HCT116 (cell line): Measurements from ENCODE around the gene OR5B21. TPM values are rescaled to one million over a fixed set of nuclear protein-coding genes. Genes with fewer than 3 reads are reported as not detected.

Experiments
- ATAC-seq: fragments of 200-7000 bp; cut with Tn5 transposase; 2 replicates; pipeline ENCODE4 v1.9.1; 2020; ENCODE audit warnings: mild to moderate bottlenecking, moderate library complexity
- BruUV-seq: library from RNA; stranded (reverse); fragments of 400-500 nt; replicated peaks from 2 replicates; lab custom pipeline; 2021; lab: Mats Ljungman, UMichigan
- CTCF ChIA-PET: fragments of 300-600 bp; sonication (Branson Sonifier 250); formaldehyde crosslinking; loops from one replicate; lab custom pipeline; 2021; ENCODE audit warnings: antibody characterized with exemption; lab: Charles Lee
- POLR2A ChIA-PET: fragments of 300-600, 350-600 bp; sonication (Branson Sonifier 250); formaldehyde crosslinking; loops from one replicate; lab custom pipeline; 2021; ENCODE audit warnings: antibody characterized with exemption; lab: Charles Lee
- RAD21 ChIA-PET, 2 experiments: fragments of 300-600 bp; sonication (Branson Sonifier 250); formaldehyde crosslinking; loops; one replicate each; lab custom pipeline; 2023; ENCODE audit warnings: low total read pairs in 2 of 2; ENCODE audit not compliant: uncharacterized antibody in 2 of 2, unreplicated experiment in 2 of 2, low non-redundant PET in 1 of 2; lab: Charles Lee
- DNase-seq: peaks from one replicate; pipeline ENCODE4 v3.0.0-alpha.2; 2010; ENCODE audit warnings: low read depth, low spot score
- H2AFZ ChIP-seq: fragments of 200-600 bp; shearing (Covaris generic), sonication (generic); 2 replicates; pipeline ENCODE4 v1.6.1; 2017; ENCODE audit warnings: low read depth, mixed run types, mixed read lengths, antibody characterized with exemption, low read length; ENCODE audit not compliant: poor library complexity, severe bottlenecking
- H3K27ac ChIP-seq: 2 replicates; pipeline ENCODE4 v1.5.1; 2012; ENCODE audit warnings: low read depth, low read length
- H3K27me3 ChIP-seq: fragments of 200-600 bp; sonication (generic); 2 replicates; pipeline ENCODE4 v1.6.1; 2016; ENCODE audit warnings: mixed run types, low read length, mixed read lengths; ENCODE audit not compliant: insufficient read depth
- H3K36me3 ChIP-seq, 2 experiments: fragments of 200-500 bp in 1 of 2; fragments of 200-600 bp in 1 of 2; sonication (Bioruptor generic) in 1 of 2; sonication (generic) in 1 of 2; 2 replicates each; pipeline versions ENCODE4 v1.5.1 to v1.6.1; 2014 to 2016; ENCODE audit warnings: low read length in 2 of 2, inconsistent platforms in 1 of 2, mixed read lengths in 1 of 2, mixed run types in 1 of 2; ENCODE audit not compliant: insufficient read depth in 2 of 2, control insufficient read depth in 1 of 2
- H3K4me1 ChIP-seq, 2 experiments: fragments of 200-600 bp in 1 of 2; sonication (generic) in 1 of 2; 2 replicates each; pipeline versions ENCODE4 v1.5.1 to v1.6.1; 2012 to 2017; ENCODE audit warnings: low read length in 2 of 2, inconsistent platforms in 1 of 2, mild to moderate bottlenecking in 1 of 2, mixed read lengths in 1 of 2, mixed run types in 1 of 2, moderate library complexity in 1 of 2; ENCODE audit not compliant: insufficient read depth in 2 of 2, control insufficient read depth in 1 of 2
- H3K4me2 ChIP-seq: fragments of 200-600 bp; sonication (generic); 2 replicates; pipeline ENCODE4 v1.6.1; 2017; ENCODE audit warnings: mixed run types, low read length, mixed read lengths
- H3K4me3 ChIP-seq, 2 experiments: fragments of 200-600 bp in 1 of 2; sonication (generic) in 1 of 2; replicated peaks in 1 of 2; 2 replicates each; pipeline ENCODE4 v1.5.1; 2011 to 2016; ENCODE audit warnings: low read length in 2 of 2, control low read depth in 1 of 2, low read depth in 1 of 2, mild to moderate bottlenecking in 1 of 2, mixed read lengths in 1 of 2, mixed run types in 1 of 2
- H3K79me2 ChIP-seq: fragments of 200-600 bp; sonication (generic); 2 replicates; pipeline ENCODE4 v1.6.1; 2017; ENCODE audit warnings: mild to moderate bottlenecking, mixed run types, low read length, moderate library complexity, mixed read lengths; ENCODE audit not compliant: insufficient read depth
- H3K9ac ChIP-seq: fragments of 200-600 bp; sonication (generic); 2 replicates; pipeline ENCODE4 v1.6.1; 2016; ENCODE audit warnings: low read length, mixed read lengths
- H3K9me2 ChIP-seq: fragments of 200-600 bp; sonication (generic), shearing (Covaris generic); 2 replicates; pipeline ENCODE4 v1.6.1; 2017; ENCODE audit warnings: mixed run types, mild to moderate bottlenecking, moderate library complexity; ENCODE audit not compliant: insufficient read depth
- H3K9me3 ChIP-seq, 2 experiments: fragments of 200-500 bp in 1 of 2; fragments of 200-600 bp in 1 of 2; sonication (Bioruptor generic) in 1 of 2; sonication (generic) in 1 of 2; 2 replicates each; pipeline ENCODE4 v1.6.1; 2014 to 2017; ENCODE audit warnings: low read length in 2 of 2, mixed read lengths in 2 of 2, inconsistent platforms in 1 of 2, low read depth in 1 of 2, mild to moderate bottlenecking in 1 of 2, mixed run types in 1 of 2, moderate library complexity in 1 of 2; ENCODE audit not compliant: control insufficient read depth in 1 of 2, insufficient read depth in 1 of 2
- H4K20me1 ChIP-seq: fragments of 200-600 bp; sonication (generic), shearing (Covaris generic); 2 replicates; pipeline ENCODE4 v1.6.1; 2017; ENCODE audit warnings: mixed run types, mild to moderate bottlenecking, moderate library complexity; ENCODE audit not compliant: insufficient read depth
- ATF3 ChIP-seq: IDR thresholded peaks from 2 replicates; pipeline ENCODE4 v1.6.1; 2012
- CBX3 ChIP-seq: IDR thresholded peaks from 2 replicates; pipeline ENCODE4 v1.6.1; 2012; ENCODE audit warnings: low read depth
- CEBPB ChIP-seq: IDR thresholded peaks from 2 replicates; pipeline ENCODE4 v1.6.1; 2012; ENCODE audit warnings: low read depth
- EGR1 ChIP-seq: IDR thresholded peaks from 2 replicates; pipeline ENCODE4 v1.6.1; 2012; ENCODE audit warnings: low read depth
- ELF1 ChIP-seq: IDR thresholded peaks from 2 replicates; pipeline ENCODE4 v1.6.1; 2012; ENCODE audit warnings: low read depth, borderline replicate concordance
- EZH2 ChIP-seq: fragments of 200-600 bp; sonication (generic); IDR thresholded peaks from 2 replicates; pipeline ENCODE4 v1.6.1; 2017; ENCODE audit warnings: antibody characterized with exemption, mixed run types
- EZH2phosphoT487 ChIP-seq: fragments of 200-600 bp; IDR thresholded peaks from 2 replicates; pipeline ENCODE4 v1.6.1; 2018; ENCODE audit warnings: antibody characterized with exemption, borderline replicate concordance
- FOSL1 ChIP-seq: IDR thresholded peaks from 2 replicates; pipeline ENCODE4 v1.6.1; 2012; ENCODE audit warnings: low read depth
- JUND ChIP-seq: IDR thresholded peaks from 2 replicates; pipeline ENCODE4 v1.6.1; 2012
- POLR2AphosphoS5 ChIP-seq: IDR thresholded peaks from 2 replicates; pipeline ENCODE4 v1.6.1; 2011; ENCODE audit warnings: mild to moderate bottlenecking, low read depth, low read length, moderate library complexity
- SP1 ChIP-seq: IDR thresholded peaks from 2 replicates; pipeline ENCODE4 v1.6.1; 2012; ENCODE audit warnings: low read depth
- SRF ChIP-seq: IDR thresholded peaks from 2 replicates; pipeline ENCODE4 v1.6.1; 2012; ENCODE audit warnings: low read depth
- YY1 ChIP-seq: IDR thresholded peaks from 2 replicates; pipeline ENCODE4 v1.6.1; 2011; ENCODE audit warnings: low read length, low read depth, moderate library complexity, mild to moderate bottlenecking; ENCODE audit not compliant: insufficient replicate concordance; ENCODE audit errors: extremely low read depth
- ZFX ChIP-seq: fragments of 450-650 bp; IDR thresholded peaks from 2 replicates; pipeline ENCODE4 v1.6.1; 2017
- intact Hi-C: fragments of 100-400 bp; cut with micrococcal nuclease; formaldehyde crosslinking; loops from 2 replicates; pipeline ENCODE4 v1.10.0; 2022
- total RNA-seq: library from RNA; stranded (reverse); gene quantifications from one replicate; pipeline ENCODE4 v1.2.1, GENCODE V29; 2021; ENCODE audit not compliant: unreplicated experiment
- TF ChIP-seq, protein P1 (sequence below): IDR thresholded peaks from 2 replicates; pipeline ENCODE4 v1.6.1; 2012; ENCODE audit warnings: low read depth
- TF ChIP-seq, protein P2 (sequence below): IDR thresholded peaks from 2 replicates; pipeline ENCODE4 v1.6.1; 2012
- TF ChIP-seq, protein P3 (sequence below): IDR thresholded peaks from 2 replicates; pipeline ENCODE4 v1.6.1; 2011; ENCODE audit warnings: mild to moderate bottlenecking, low read length, moderate library complexity; ENCODE audit not compliant: insufficient replicate concordance; ENCODE audit errors: extremely low read depth

Gene OR5B21
- total RNA-seq, 1 experiment from 2014 or later: not detected

DNA sequence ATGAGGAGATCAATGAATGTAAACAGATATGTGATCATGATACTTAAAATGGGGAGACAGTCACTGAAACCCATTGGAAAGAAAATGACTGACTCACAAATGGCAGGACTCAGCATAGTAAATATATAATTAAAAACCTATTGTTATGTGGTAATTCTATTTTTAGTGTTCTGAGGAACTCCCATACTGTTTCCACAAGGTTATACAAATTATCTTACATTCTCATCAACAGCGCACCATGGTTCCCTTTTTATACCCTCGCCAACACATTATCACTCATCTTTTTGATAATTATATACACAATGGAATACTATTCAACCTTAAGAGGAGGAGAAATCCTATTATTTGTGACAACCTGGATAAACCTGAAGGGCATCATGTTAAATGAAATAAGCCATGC, 17.1 kb downstream of the OR5B21 start:
- no TSS peak for BruUV-seq
- DNase-seq: no peak
- H3K4me3 ChIP-seq: no peak overlapping the region
- no peak for TF ChIP-seq EGR1
- TF ChIP-seq ZFX: no peak
- no peak for TF ChIP-seq ELF1
- no peak for TF ChIP-seq ATF3
- TF ChIP-seq CEBPB: no peak
- no peak for TF ChIP-seq EZH2phosphoT487
- TF ChIP-seq SRF: no peak
- TF ChIP-seq, protein P1, sequence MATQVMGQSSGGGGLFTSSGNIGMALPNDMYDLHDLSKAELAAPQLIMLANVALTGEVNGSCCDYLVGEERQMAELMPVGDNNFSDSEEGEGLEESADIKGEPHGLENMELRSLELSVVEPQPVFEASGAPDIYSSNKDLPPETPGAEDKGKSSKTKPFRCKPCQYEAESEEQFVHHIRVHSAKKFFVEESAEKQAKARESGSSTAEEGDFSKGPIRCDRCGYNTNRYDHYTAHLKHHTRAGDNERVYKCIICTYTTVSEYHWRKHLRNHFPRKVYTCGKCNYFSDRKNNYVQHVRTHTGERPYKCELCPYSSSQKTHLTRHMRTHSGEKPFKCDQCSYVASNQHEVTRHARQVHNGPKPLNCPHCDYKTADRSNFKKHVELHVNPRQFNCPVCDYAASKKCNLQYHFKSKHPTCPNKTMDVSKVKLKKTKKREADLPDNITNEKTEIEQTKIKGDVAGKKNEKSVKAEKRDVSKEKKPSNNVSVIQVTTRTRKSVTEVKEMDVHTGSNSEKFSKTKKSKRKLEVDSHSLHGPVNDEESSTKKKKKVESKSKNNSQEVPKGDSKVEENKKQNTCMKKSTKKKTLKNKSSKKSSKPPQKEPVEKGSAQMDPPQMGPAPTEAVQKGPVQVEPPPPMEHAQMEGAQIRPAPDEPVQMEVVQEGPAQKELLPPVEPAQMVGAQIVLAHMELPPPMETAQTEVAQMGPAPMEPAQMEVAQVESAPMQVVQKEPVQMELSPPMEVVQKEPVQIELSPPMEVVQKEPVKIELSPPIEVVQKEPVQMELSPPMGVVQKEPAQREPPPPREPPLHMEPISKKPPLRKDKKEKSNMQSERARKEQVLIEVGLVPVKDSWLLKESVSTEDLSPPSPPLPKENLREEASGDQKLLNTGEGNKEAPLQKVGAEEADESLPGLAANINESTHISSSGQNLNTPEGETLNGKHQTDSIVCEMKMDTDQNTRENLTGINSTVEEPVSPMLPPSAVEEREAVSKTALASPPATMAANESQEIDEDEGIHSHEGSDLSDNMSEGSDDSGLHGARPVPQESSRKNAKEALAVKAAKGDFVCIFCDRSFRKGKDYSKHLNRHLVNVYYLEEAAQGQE: no peak
- no peak for TF ChIP-seq YY1
- no peak for TF ChIP-seq JUND
- TF ChIP-seq, protein P2, sequence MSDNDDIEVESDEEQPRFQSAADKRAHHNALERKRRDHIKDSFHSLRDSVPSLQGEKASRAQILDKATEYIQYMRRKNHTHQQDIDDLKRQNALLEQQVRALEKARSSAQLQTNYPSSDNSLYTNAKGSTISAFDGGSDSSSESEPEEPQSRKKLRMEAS: no peak
- TF ChIP-seq CBX3: no peak
- TF ChIP-seq, protein P3, sequence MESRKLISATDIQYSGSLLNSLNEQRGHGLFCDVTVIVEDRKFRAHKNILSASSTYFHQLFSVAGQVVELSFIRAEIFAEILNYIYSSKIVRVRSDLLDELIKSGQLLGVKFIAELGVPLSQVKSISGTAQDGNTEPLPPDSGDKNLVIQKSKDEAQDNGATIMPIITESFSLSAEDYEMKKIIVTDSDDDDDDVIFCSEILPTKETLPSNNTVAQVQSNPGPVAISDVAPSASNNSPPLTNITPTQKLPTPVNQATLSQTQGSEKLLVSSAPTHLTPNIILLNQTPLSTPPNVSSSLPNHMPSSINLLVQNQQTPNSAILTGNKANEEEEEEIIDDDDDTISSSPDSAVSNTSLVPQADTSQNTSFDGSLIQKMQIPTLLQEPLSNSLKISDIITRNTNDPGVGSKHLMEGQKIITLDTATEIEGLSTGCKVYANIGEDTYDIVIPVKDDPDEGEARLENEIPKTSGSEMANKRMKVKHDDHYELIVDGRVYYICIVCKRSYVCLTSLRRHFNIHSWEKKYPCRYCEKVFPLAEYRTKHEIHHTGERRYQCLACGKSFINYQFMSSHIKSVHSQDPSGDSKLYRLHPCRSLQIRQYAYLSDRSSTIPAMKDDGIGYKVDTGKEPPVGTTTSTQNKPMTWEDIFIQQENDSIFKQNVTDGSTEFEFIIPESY: no peak
- no peak for TF ChIP-seq POLR2AphosphoS5
- no peak for TF ChIP-seq EZH2
- TF ChIP-seq FOSL1: no peak
- TF ChIP-seq SP1: no peak
- TF ChIP-seq, all 23 proteins: peak for 0
- no peak overlapping the region for H2AFZ ChIP-seq
- RAD21 ChIA-PET: no interaction called here
- no peak overlapping the region for H3K9ac ChIP-seq
- no peaks in the 10 kb centered on the region for H3K79me2 ChIP-seq
- H3K9me3 ChIP-seq: no peaks in the 10 kb centered on the region
- H3K4me2 ChIP-seq: no peak overlapping the region
- 0 out of 2 replicates have a peak, but pooled peaks cover 12% of the 10 kb centered on the region for H3K27me3 ChIP-seq
- H3K36me3 ChIP-seq: no peaks in the 10 kb centered on the region
- no peaks in the 10 kb centered on the region for H3K9me2 ChIP-seq
- POLR2A ChIA-PET: no interaction called here
- no peak for ATAC-seq
- H3K27ac ChIP-seq: no peak overlapping the region
- no peaks in the 10 kb centered on the region for H4K20me1 ChIP-seq
- CTCF ChIA-PET: no interaction called here
- intact Hi-C loops: no loop called here
- no peaks in the 10 kb centered on the region for H3K4me1 ChIP-seq
